Measurements from ENCODE around the gene CFAP92. TPM values are rescaled to one million over a fixed set of nuclear protein-coding genes. Genes with fewer than 3 reads are reported as not detected.
A peak's percentile ranks its signal among the peaks of the same experiment; 100 is the strongest.

Gene CFAP92
- total RNA-seq, 1 experiment from 2014 or later: 0.50 TPM

GRCh38 chr3:129007792-129008191 lies 13.9 kb upstream of the CFAP92 start:
- DNase-seq (ENCODE audit: low spot score): no peak

GRCh38 chr3:129006864-129007263 lies 13.0 kb upstream of the CFAP92 start:
- no peak for DNase-seq (ENCODE audit: low spot score)

DNA sequence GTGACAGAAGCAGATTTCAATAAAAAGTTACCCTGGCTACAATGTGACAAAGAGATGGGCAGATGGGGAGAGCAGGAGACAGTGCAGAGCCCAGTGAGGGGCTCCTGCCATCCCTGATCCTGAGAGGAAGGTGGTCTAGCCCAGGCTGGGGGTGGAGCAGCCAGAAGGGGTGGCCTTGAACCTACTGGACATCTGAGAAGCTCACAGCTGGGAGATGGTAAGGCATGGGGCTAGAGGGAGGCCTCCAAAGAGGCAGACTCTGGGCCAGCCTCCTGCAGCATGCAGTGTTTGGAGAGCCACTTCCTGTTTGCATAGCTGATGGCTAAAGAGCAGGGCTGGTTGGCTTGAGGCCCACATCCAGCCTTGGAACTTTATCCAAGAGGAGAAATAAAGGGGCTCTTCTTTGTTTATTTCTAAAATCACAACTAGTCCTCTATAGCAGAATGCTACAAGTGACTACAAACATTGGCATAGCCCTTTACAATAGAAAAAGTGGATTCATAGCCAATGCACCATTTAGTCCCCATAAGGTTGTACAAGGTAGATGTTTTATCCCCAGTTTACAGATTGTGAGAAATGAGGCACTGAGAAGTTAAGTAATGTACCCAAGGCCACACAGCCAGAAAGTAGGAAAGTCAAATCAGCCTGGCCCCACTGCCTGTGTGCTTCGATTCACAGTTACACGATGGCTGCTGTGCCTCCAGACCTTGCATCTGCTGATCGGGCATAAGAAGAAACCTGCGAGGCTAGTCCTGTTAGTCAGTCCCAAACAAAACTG lies 11.8 kb upstream of the CFAP92 start:
- DNase-seq (ENCODE audit: low spot score): peak; percentile 69

DNA sequence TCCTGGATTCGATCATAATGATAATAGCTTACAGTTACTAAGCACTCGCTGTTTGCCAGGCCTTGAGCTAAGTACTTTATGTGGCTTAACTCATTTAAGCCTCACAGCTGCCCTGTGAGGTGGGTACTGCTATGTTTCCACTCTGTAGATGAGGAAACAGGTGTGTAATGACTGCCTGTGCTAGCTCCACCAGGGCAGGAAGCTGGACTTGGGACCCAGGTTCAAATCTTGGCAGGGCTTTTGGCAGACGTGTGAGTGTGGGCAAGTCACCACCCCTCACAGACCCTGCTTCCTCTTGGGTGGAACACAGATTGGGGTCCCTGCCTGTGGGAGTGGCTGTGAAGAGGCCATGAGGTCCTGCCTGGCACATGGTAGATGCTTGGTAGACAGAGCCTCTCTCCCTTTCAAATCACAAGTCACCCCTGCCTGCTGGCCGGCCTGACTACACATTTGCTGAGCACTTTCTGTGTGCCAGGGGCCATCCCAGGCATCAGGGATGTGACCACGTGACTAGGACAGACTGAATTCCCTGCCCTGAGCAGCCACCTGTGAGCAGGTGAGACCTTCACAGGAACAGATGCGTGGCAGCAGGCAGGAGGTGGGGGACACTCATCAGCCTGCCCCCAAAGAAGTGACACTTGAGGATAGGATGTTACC lies 10.9 kb upstream of the CFAP92 start:
- no peak for DNase-seq (ENCODE audit: low spot score)

DNA sequence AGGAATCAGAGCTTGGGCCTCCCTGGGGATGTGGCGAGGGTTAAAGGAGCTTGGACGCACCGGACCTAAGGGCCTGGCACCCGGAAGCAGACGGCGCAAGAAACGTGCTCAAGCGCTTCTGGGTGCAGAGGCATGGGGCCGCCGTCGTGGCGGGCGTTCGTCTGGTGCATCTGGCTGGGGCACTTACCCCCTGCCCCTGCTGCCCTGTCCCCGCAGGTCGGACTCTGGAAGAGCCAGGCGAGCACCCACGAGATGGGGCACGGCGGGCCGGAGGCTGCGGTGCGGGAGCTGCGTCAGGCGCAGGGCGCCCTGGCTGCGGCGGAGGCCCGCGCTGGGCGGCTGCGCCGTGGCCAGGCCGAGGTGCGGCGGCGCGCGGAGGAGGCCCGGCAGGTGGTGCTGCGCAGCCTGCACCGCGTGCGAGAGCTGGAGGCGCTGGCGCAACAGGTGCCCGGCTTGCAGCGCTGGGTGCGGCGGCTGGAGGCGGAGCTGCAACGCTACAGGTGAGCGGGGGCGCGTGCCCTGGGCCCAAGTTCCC lies 9.8 kb upstream of the CFAP92 start:
- no peak for DNase-seq (ENCODE audit: low spot score)

DNA sequence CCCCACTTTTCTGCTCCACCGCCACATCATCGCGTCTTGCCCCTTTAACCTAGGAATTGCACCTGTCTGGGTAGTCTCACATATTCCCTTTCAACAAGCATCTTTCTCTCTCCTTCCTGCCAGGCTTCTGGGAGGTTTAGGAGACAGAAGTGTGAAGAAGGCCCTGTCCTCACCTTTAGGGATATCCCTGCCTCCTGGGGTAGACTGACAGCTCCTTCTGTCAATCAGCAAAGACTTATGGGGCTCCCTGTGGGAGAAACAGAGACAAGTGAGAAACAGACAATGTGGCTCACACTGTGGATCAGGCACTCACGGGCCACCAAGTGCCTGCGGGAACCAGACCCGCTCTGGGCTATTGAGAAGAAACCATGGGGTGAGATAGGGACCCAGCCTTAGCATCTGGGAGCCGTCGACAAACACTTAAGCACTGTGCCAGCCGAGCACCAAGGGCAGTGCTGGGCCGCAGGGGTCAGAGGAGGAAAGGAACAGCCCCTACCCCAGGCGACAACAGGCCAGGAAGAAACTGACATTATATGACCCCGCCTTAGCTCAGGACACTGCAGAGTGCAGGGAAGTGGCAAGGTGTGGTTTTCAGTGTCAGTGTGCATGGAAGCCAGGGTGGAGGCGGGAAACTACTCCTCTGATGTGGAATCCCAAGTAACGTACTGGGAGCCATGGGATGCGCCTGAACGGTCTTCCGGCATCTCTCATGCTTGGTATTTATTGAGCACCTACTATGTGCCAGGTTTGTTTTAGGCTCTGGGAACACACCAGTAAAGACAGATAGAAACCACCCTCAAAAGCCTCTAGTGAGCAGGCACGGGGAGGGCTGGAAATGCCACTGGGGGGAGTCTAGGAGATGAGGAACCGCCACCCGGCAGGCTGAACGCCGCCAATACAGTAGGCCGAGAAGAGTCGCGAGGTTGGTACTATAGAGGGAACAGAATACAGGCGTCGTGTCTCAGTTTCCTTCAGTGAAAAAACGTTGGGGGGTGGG lies 9.0 kb upstream of the CFAP92 start:
- DNase-seq (ENCODE audit: low spot score): no peak

- DNase-seq (ENCODE audit: low spot score): no peak
These were observed 8.1 kb upstream of the CFAP92 start for GRCh38 chr3:129001806-129002572.

DNA sequence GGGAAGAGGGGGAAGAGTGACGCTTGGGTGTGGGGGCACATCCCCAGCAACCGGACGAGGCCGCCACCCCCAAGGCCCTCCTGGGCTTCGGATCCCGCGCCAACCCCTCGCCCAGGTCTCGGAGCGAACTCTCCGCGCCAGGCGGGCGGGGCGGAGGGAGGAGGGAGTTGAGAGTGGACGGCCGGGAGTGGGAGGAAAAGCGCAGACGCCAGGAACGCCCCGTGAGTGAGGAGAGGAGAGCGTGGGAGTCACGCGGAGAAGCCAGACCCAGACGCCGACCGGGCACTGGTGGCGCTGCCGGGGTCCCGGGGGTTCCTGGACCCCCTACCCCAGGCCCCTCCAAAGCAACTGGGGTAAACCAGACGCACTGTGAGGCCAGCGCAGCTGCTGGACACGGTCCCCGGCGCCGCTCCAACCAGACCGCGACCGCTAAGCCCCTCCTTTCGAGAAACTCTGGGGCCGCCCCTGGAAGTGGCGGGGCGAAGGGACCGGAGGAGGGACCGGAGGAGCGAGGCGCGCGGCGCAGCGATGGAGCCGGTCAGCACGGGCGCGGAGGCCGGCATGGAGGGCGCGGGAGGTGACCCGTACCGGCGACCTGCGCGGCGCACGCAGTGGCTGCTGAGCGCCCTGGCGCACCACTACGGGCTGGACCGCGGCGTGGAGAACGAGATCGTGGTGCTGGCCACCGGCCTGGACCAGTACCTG lies 7.4 kb upstream of the CFAP92 start, which contains the start of gene EFCC1:
EFCC1 (plus strand) TSS at position 204 of the 705 bp plus-strand sequence; CDS start at position 529, 325 bp downstream.
- DNase-seq (ENCODE audit: low spot score): no peak

- DNase-seq (ENCODE audit: low spot score): no peak
These were observed 6.8 kb upstream of the CFAP92 start for GRCh38 chr3:129000742-129001100.

DNA sequence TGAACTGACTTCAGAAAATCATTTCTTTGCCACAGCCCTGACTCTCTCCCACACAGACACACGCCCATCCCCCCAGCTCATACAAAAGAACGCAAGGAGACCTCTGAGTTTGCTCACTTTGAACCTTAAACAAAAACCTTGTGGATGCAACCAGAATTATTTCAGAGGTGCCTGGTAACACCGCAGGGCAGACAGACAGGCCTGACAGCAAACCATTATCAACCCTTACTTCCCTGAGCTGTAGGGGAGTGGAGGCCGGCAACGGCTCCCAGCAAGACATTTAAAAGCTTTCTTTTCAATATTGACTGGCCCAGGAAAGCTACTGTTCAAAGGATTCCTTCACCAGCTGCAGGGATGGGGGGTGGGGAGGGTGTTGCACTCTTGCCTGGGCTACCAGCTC lies 5.2 kb upstream of the CFAP92 start:
- DNase-seq (ENCODE audit: low spot score): no peak

DNA sequence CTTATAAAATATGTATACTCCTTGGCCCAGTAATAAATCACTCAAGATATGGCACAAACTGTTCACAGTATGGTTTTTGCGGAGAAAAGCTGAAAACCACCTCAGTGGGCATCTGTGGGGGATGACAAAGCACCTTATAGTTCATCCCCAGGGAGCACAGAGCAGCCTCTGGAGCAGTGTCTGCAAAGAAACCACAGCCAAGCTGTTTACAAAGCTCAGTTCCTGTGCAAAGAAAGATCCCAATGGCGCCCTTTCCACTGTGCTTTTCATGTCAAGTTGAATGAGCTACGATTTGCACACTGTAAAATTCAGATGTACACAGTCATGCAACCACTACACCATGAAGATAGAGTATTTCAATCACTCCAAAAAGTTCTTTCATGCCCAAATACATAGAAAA lies 4.7 kb upstream of the CFAP92 start:
- peak; percentile 44 for DNase-seq (ENCODE audit: low spot score)

DNA sequence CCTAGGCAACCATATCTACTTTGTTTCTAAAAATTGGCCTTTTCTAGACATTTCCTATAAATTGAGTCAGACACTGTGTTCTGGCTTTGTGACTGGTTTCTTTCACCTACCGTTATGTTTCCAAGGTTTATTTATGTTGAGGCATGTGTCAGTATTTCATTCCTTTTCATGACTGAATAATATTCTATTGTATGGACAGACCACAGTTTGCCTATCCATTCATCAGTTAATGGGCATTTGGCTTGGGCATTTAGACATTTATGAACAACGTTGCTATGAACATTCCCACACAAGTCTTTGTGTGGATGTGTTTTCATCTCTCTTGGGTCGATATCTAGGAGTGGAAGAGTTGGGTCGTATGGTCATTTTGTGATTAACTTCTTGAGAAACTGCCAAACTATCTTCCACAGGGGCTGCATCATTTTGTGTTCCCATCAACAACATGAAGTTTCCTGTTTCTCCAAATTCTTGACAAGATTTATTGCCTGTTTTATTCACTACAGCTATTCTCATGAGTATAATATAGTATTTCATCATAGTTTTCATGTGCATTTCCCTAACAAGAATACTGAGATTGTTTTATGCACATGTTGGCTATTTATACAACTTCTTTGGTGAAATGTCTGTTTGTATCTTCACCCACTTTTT lies 3.7 kb upstream of the CFAP92 start:
- DNase-seq (ENCODE audit: low spot score): no peak

DNA sequence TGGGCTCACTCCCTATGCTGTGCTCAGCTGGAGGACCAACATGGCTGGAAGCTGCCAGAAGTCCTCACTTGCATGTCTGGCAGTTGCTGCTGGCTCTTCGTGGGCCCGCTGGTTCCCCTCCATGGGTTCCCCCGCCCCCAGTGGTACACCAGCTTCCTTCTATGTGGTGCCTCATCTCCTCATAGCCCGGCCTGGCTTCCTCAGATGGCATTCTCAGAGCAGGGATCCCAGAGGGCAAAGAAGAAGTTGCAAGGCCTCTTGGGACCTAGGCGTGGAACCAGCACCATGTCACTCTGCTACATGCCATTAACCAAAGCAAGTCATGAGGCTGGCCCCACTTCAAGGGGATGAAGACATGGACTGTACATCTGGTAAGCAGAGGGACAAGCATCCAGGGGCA lies 2.9 kb upstream of the CFAP92 start:
- no peak for DNase-seq (ENCODE audit: low spot score)

DNA sequence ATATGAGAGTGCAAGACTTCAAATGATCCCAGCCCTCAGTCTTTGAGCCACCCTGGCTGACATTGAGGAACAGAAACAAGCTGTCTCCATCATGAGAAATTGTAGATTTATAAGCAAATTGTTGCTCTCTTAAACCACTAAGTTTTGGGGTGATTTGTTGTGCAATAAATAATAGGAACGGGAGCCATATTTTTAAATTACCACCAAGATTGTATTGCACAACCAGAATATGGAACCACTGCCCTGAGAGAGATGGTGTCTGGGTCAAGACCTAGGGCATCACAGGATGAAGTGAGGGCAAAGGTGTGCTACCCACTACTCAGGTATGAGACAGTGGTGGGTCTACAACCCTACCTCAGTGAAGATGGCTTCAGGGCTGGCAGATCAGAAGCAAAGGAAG lies 2.3 kb upstream of the CFAP92 start:
- no peak for DNase-seq (ENCODE audit: low spot score)

- DNase-seq (ENCODE audit: low spot score): no peak
These were observed 1.9 kb upstream of the CFAP92 start for GRCh38 chr3:128995737-128996136.

DNA sequence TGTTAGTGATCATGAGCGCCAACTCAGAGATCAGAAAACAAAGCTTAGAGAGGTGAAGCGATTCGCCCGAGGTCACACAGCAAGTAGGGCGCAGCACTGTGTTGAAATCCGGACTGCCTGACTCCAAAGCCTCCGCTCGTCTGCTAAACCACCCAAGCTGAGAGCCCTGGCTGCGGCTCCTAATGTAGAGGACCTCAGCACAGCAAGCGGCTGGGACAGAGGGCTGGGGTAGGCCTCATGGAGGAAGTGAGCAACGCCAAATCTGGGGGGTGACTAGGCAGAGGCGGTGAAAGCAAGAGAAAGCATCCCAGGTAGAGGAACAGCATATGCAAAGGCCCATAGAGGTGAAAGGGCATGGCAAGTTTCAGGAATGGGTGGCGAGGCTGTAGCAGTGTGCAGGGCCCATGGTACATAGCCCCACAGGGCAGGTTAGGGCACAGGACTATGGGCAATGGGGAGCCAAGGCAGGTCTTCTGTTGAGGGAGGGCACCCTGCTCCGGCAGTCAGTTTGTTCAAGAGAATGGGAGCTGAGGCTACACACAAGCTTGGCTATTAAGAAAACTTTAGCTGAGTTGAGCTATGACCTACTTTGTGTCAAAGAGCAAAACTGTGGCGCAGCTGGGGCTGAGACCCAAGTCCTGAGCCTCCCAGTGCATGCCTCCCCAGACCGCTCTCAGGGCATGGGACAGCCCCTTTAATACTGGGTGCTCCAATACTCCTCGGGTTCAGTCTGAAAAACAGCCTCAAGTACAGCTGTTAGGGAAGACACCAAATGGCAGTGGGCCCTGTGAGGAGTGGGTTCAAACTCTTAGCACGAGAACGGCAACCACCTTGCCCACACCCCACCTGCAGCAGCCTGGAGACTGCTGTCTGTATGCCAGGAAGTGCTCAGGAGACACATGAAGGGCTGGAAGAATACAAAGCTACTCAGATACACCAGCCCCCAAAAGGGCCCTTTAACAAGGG lies 988 bp upstream of the CFAP92 start:
- DNase-seq (ENCODE audit: low spot score): no peak

GRCh38 chr3:128994173-128994512 lies 267 bp upstream of the CFAP92 start:
- no peak for DNase-seq (ENCODE audit: low spot score)

GRCh38 chr3:128992926-128993460 lies 883 bp downstream of the CFAP92 start:
- no peak for DNase-seq (ENCODE audit: low spot score)
